ENCODE measurements around the gene TTC22. TPM values are rescaled to one million over a fixed set of nuclear protein-coding genes. Genes with fewer than 3 reads are reported as not detected.

Gene TTC22
- total RNA-seq, 1 experiment from 2014 or later, result 0.10 TPM

- in situ Hi-C loops (cut with HindIII; ENCODE audit: low pct_unique_long_range_greater_than_20kb, low sequenced_read_pairs) (no loop called here), intact Hi-C loops (cut with micrococcal nuclease; ENCODE audit: unreplicated experiment) (no loop called here)
- Histone ChIP-seq H3K4me1 (ENCODE audit: control insufficient read depth, insufficient read depth, low read length) (no peaks in the 10 kb centered on the region), H3K27ac (ENCODE audit: low read length) (no peak overlapping the region), H3K4me3 (ENCODE audit: low read depth in 2 of 2, low read length in 2 of 2) (no peak overlapping the region), H3K9me3 (ENCODE audit: control insufficient read depth, insufficient read depth, low read depth, low read length) (no peaks in the 10 kb centered on the region), H3K36me3 (ENCODE audit: control insufficient read depth, insufficient read depth, low read length) (no peaks in the 10 kb centered on the region), H3K27me3 (ENCODE audit: control insufficient read depth, insufficient read depth, low read length) (no peaks in the 10 kb centered on the region)
- ATAC-seq, result peak; percentile 70; the same call in 1 of the 2 replicates
- BruUV-seq (replicated peaks), result no TSS peak
- no peak for TF ChIP-seq SIN3A (IDR thresholded peaks at IDR 0.05; ENCODE audit: borderline replicate concordance, insufficient read depth, low read depth, low read length)
- TF ChIP-seq TCF7L2 (IDR thresholded peaks at IDR 0.05; ENCODE audit: low read depth, low read length), result no peak
- no peak for TF ChIP-seq POLR2AphosphoS5 (IDR thresholded peaks at IDR 0.05; ENCODE audit: low read depth, low read length)
- TF ChIP-seq REST (IDR thresholded peaks at IDR 0.05; ENCODE audit: insufficient read depth in 1 of 2, low read depth in 2 of 2, low read length in 1 of 2), result no peak
- CTCF ChIA-PET, result no interaction called here
- POLR2A ChIA-PET, result no interaction called here
- no peak for DNase-seq (ENCODE audit: low read depth, low spot score)
Observed at GRCh38 chr1:54774820-54775498, 26.2 kb downstream of the TTC22 start.

GRCh38 chr1:54772951-54773350 is 28.2 kb downstream of the TTC22 start:
- in situ Hi-C loops (cut with HindIII; ENCODE audit: low pct_unique_long_range_greater_than_20kb, low sequenced_read_pairs) (no loop called here), intact Hi-C loops (cut with micrococcal nuclease; ENCODE audit: unreplicated experiment) (no loop called here)
- H3K9me3 ChIP-seq (ENCODE audit: control insufficient read depth, insufficient read depth, low read depth, low read length), result no peaks in the 10 kb centered on the region
- no peak overlapping the region for H3K4me3 ChIP-seq (ENCODE audit: low read depth in 2 of 2, low read length in 2 of 2)
- H3K27me3 ChIP-seq (ENCODE audit: control insufficient read depth, insufficient read depth, low read length), result no peaks in the 10 kb centered on the region
- no peak overlapping the region for H3K27ac ChIP-seq (ENCODE audit: low read length)
- TF ChIP-seq TCF7L2 (IDR thresholded peaks at IDR 0.05; ENCODE audit: low read depth, low read length) (no peak), SIN3A (IDR thresholded peaks at IDR 0.05; ENCODE audit: borderline replicate concordance, insufficient read depth, low read depth, low read length) (no peak), POLR2AphosphoS5 (IDR thresholded peaks at IDR 0.05; ENCODE audit: low read depth, low read length) (no peak), CTCF (IDR thresholded peaks at IDR 0.05) (no peak), REST (IDR thresholded peaks at IDR 0.05; ENCODE audit: insufficient read depth in 1 of 2, low read depth in 2 of 2, low read length in 1 of 2) (no peak)
- no peak for ATAC-seq
- DNase-seq (ENCODE audit: low read depth, low spot score), result no peak
- no peaks in the 10 kb centered on the region for H3K36me3 ChIP-seq (ENCODE audit: control insufficient read depth, insufficient read depth, low read length)
- no TSS peak for BruUV-seq (replicated peaks)
- H3K4me1 ChIP-seq (ENCODE audit: control insufficient read depth, insufficient read depth, low read length), result no peaks in the 10 kb centered on the region
- CTCF ChIA-PET, result interaction anchor here (1.1 kb wide), 1 partner anchor 19 kb away, joined by 3 read pairs; no protein-coding TSS in a partner anchor
- POLR2A ChIA-PET, result no interaction called here

Data from Panc1 (cell line).